GM21825 (cell line): ENCODE measurements around the gene IL2RA.
A peak's percentile ranks its signal among the peaks of the same experiment; 100 is the strongest.
"Not testable (repeated sequence)": the region's sequence is repeated elsewhere in the genome, so short reads cannot be mapped to it uniquely, and the experiment has no call there.

Experiments used
- ATAC-seq: cut with Tn5 transposase; IDR thresholded peaks from one replicate; pipeline ENCODE4 v1.9.1; 2021; ENCODE audit warnings: mild to moderate bottlenecking, moderate library complexity; ENCODE audit not compliant: unreplicated experiment

The IL2RA gene

GRCh38 chr10:6062101-6062771 lies at the start of gene IL2RA:
IL2RA (minus strand) TSS chr10:6062367; CDS start chr10:6062151, 216 bp downstream.
- ATAC-seq = no peak

- no peak for ATAC-seq
These were observed 48.0 kb upstream of the IL2RA start for GRCh38 chr10:6110136-6110535.

GRCh38 chr10:6109444-6109775 lies 47.2 kb upstream of the IL2RA start:
- ATAC-seq = no peak

GRCh38 chr10:6108631-6109443 lies 46.7 kb upstream of the IL2RA start:
- ATAC-seq = no peak

- ATAC-seq = no peak
These were observed 45.9 kb upstream of the IL2RA start for GRCh38 chr10:6108072-6108471.

- not testable (repeated sequence) for ATAC-seq
These were observed 45.4 kb upstream of the IL2RA start for GRCh38 chr10:6107616-6108015.

DNA sequence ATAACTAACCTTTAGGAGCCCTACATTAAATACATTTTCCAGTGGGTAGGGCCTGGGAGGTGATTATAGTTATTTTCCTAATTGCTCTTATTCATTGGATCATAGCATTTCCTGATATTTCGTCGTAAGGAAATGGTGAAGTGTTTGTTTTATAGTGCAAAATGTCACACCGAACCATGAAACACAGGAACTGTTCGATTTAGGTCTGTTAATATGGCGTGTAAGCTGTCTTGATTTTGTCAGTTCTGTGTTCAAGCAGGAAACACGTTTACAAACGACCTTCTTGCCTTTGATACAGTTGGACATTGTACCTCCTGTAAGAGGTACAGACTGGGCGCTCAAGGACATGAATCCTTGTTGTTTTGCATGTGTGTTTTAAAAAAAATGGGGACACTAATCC lies 41.4 kb upstream of the IL2RA start:
- no peak for ATAC-seq

GRCh38 chr10:6102128-6102527 lies 40.0 kb upstream of the IL2RA start:
- no peak for ATAC-seq

- ATAC-seq = peak; percentile 79
These were observed 39.0 kb upstream of the IL2RA start for GRCh38 chr10:6101181-6101580.

DNA sequence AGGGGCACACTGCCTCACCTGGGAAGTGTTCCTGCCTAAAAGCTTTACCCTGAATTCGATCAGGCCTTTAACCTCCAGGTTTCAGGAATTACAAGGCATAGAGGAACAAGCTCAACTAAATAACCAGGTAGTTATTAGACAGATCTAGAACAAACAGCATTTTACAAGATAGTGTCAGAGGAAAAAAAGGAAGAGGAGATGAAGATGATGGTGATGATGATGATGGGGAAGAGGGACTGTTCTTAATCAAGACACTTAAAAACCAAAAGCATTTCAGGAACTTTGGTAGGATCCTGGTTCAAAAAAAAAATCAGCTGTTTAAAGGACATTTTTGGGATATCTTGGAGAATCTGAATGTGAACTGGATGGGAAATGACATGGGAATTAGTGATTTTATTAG lies 38.2 kb upstream of the IL2RA start:
- ATAC-seq = no peak

DNA sequence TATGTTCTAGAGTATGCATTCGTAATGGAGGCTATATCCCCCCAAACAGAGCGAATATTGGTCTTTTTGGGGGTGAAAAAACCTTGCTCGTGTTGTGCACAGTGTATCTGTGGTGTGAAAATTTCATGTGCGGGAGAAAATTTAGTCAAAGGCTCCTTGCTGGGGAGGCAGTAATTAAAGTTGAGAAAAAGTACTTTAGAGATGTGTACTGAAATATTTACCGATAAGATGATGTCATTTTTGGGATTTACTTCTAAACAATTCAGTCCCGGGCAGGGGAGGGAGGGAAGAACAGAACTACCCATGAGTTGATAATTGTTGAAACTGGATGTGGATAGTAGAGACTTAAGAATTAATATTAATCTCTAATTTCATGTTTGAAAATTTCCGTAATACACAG lies 36.0 kb upstream of the IL2RA start:
- no peak for ATAC-seq

GRCh38 chr10:6097063-6097462 lies 34.9 kb upstream of the IL2RA start:
- ATAC-seq = no peak

DNA sequence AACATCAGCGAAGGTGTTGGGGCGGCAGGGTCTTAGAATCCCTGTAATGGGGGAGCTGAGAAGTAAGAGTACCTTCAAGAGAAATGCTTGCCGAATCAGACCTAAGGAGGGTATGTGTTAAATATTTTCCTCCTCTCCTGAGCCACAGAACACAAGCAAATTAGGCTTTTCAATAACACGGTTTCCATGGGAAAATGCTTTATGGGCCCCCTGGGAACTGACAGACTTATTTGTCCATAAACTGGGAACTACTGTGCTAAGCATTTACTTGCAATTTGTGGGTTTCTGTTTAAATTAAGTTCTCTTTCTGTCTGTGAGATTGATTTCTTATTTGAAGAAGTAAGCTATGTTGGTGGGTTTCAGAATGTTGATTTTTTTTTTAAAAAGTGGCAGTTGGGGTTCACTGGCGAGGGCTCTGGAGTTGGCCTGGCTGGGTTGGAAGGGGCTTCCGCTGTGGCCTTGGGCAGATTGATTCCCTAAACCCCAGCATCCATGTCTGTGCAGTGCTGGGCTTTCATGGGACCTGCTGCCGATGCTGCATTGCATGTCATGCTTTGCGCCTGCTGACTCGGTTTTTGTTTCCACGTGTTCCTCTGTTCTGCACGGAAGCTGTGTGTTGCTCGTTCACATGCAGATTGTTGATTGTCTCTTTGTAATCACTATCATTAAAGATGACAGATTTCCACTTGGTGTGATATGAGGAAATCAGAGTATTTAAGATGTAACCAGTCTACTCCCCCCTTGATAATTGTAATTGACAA lies 33.8 kb upstream of the IL2RA start:
- no peak for ATAC-seq

- no peak for ATAC-seq
These were observed 30.6 kb upstream of the IL2RA start for GRCh38 chr10:6092731-6093130.

DNA sequence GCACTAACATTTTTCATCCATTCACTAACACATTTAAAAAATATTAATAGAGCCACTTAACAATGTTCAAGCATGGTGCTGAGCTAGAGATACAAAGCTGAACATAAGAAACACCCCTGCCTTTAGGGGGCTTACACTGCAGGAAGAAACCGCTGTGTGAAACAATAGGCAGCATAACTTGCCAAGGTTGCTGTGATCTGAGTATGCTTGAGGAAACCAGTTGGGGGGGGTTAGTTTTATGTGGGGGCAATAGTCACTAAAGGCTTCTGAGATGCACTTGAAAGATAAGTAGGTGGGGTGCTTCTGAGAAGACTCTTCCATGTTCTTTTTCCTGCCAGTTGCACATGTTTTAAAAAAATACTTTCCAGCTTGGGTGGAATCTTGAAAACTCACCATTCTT lies 29.5 kb upstream of the IL2RA start:
- no peak for ATAC-seq

GRCh38 chr10:6089334-6090219 lies 27.4 kb upstream of the IL2RA start:
- no peak for ATAC-seq

- peak; percentile 83 for ATAC-seq
These were observed 26.7 kb upstream of the IL2RA start, which contains the start of gene RBM17 for GRCh38 chr10:6088721-6089333. RBM17 (plus strand) TSS chr10:6089034; CDS start chr10:6097066, 8,032 bp downstream.

- ATAC-seq = peak; percentile 34
These were observed 24.4 kb upstream of the IL2RA start for GRCh38 chr10:6086375-6087233.
